Endodermal cell (in vitro differentiated cells): ENCODE data around the gene IARS2. TPM values are rescaled to one million over a fixed set of nuclear protein-coding genes. Genes with fewer than 3 reads are reported as not detected.

Experiments
- DNase-seq: peaks from one replicate; pipeline ENCODE4 v3.0.0-alpha.2; 2017
- H3K27ac ChIP-seq: 2 replicates; pipeline ENCODE4 v1.5.1; 2013; ENCODE audit warnings: mild to moderate bottlenecking, low read depth, low read length, moderate library complexity
- H3K27me3 ChIP-seq: 2 replicates; pipeline ENCODE4 v1.6.1; 2013; ENCODE audit warnings: mild to moderate bottlenecking, low read length, moderate library complexity; ENCODE audit not compliant: insufficient read depth, control insufficient read depth, poor library complexity, severe bottlenecking
- H3K36me3 ChIP-seq: 2 replicates; pipeline ENCODE4 v1.7.0; 2013; ENCODE audit warnings: mild to moderate bottlenecking, low read length, moderate library complexity; ENCODE audit not compliant: control insufficient read depth, insufficient read depth
- H3K4me1 ChIP-seq: one replicate; pipeline ENCODE4 v1.7.0; 2013; ENCODE audit warnings: low read length; ENCODE audit not compliant: control insufficient read depth, insufficient read depth
- H3K4me3 ChIP-seq: 2 replicates; pipeline ENCODE4 v1.5.1; 2013; ENCODE audit warnings: mild to moderate bottlenecking, low read length, moderate library complexity
- H3K9ac ChIP-seq: 2 replicates; pipeline ENCODE4 v1.6.1; 2013; ENCODE audit warnings: mild to moderate bottlenecking, low read length, moderate library complexity; ENCODE audit not compliant: poor library complexity, severe bottlenecking; ENCODE audit errors: extremely low read depth
- H3K9me3 ChIP-seq: 2 replicates; pipeline ENCODE4 v1.6.1; 2013; ENCODE audit warnings: mild to moderate bottlenecking, low read length, moderate library complexity; ENCODE audit not compliant: control insufficient read depth
- H3K27ac Mint-ChIP-seq: 2 replicates; pipeline ENCODE4 v1.8.0; 2020; ENCODE audit warnings: mixed read lengths
- H3K27me3 Mint-ChIP-seq: 2 replicates; pipeline ENCODE4 v1.8.0; 2021; ENCODE audit warnings: mild to moderate bottlenecking, mixed read lengths; ENCODE audit not compliant: insufficient read depth
- H3K36me3 Mint-ChIP-seq: 2 replicates; pipeline ENCODE4 v1.8.0; 2020; ENCODE audit warnings: low read depth, mixed read lengths
- H3K4me1 Mint-ChIP-seq: 2 replicates; pipeline ENCODE4 v1.8.0; 2020; ENCODE audit warnings: mixed read lengths
- H3K4me3 Mint-ChIP-seq: 2 replicates; pipeline ENCODE4 v1.8.0; 2020; ENCODE audit warnings: mild to moderate bottlenecking, moderate library complexity, mixed read lengths
- H3K9me3 Mint-ChIP-seq: 2 replicates; pipeline ENCODE4 v1.8.0; 2020; ENCODE audit warnings: mild to moderate bottlenecking, mixed read lengths
- WGBS, 2 experiments: methylation state at CpG; one replicate each; pipeline versions ENCODE4 v1.1.5 to v1.1.7; 2013; ENCODE audit warnings: missing lambda C conversion rate in 2 of 2, mixed read lengths in 1 of 2; ENCODE audit not compliant: insufficient coverage in 1 of 2, insufficient read length in 1 of 2; 5-methylcytosine and 5-hydroxymethylcytosine counted together
- total RNA-seq, 2 donors: library from RNA; stranded (reverse); fragmentation: NEBNext Ultra II Directional in 1 of 2; extraction: Animal tissue kit (Norgen Biotek cat#: 25700) in 1 of 2; gene quantifications; 2 replicates in 1 of 2; 3 replicates in 1 of 2; pipeline ENCODE4 v1.2.1, GENCODE V29; 2021
- TF ChIP-seq, protein P1 (sequence below): fragments of 200-600 bp; sonication (generic); conservative IDR thresholded peaks from 2 replicates; pipeline ENCODE4 v1.5.0; 2021; ENCODE audit warnings: antibody characterized with exemption, mild to moderate bottlenecking

The IARS2 gene
- total RNA-seq, 2 donors from 2014 or later: 78.2 to 89.4 TPM

GRCh38 chr1:220076861-220077762, 16.8 kb upstream of the IARS2 start:
- Mint-ChIP-seq H3K4me1 (no peaks in the 10 kb centered on the region), H3K27me3 (no peaks in the 10 kb centered on the region), H3K36me3 (peaks cover 33% of the 10 kb centered on the region), H3K27ac (no peak overlapping the region), H3K4me3 (no peak overlapping the region), H3K9me3 (no peaks in the 10 kb centered on the region)
- WGBS, 2 experiments: 94 to 100% methylated on average over 1 to 4 of the region's 4 CpGs
- no peak for DNase-seq
- Histone ChIP-seq H3K27me3 (no peaks in the 10 kb centered on the region), H3K4me1 (no peaks in the 10 kb centered on the region), H3K9me3 (no peaks in the 10 kb centered on the region), H3K27ac (no peak overlapping the region), H3K36me3 (peaks cover 14% of the 10 kb centered on the region), H3K9ac (no peak overlapping the region), H3K4me3 (no peak overlapping the region)
- TF ChIP-seq, protein P1, sequence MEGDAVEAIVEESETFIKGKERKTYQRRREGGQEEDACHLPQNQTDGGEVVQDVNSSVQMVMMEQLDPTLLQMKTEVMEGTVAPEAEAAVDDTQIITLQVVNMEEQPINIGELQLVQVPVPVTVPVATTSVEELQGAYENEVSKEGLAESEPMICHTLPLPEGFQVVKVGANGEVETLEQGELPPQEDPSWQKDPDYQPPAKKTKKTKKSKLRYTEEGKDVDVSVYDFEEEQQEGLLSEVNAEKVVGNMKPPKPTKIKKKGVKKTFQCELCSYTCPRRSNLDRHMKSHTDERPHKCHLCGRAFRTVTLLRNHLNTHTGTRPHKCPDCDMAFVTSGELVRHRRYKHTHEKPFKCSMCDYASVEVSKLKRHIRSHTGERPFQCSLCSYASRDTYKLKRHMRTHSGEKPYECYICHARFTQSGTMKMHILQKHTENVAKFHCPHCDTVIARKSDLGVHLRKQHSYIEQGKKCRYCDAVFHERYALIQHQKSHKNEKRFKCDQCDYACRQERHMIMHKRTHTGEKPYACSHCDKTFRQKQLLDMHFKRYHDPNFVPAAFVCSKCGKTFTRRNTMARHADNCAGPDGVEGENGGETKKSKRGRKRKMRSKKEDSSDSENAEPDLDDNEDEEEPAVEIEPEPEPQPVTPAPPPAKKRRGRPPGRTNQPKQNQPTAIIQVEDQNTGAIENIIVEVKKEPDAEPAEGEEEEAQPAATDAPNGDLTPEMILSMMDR: no peak

DNA sequence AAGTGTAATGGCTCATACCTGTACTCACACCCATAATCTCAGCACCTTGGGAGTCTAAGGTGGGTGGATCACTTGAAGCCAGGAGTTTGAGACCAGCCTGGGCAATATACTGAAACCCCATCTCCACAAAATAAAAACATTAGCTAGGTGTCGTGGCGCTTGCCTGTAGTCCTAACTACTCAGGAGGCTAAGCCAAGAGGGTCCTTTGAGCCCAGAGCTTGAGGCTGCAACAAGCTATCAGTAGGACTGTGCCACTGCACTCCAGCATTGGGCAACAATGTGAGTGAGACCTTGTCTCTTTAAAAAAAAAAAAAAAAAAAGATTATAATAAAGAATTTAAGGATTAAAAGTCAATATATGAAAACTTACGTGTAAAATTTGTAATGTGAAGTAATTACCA, 16.0 kb upstream of the IARS2 start:
- Mint-ChIP-seq H3K27me3 (no peaks in the 10 kb centered on the region), H3K4me1 (no peaks in the 10 kb centered on the region), H3K9me3 (no peaks in the 10 kb centered on the region), H3K36me3 (peaks cover 30% of the 10 kb centered on the region), H3K27ac (no peak overlapping the region), H3K4me3 (no peak overlapping the region)
- DNase-seq: no peak
- Histone ChIP-seq H3K4me3 (no peak overlapping the region), H3K36me3 (peaks cover 7% of the 10 kb centered on the region), H3K9me3 (no peaks in the 10 kb centered on the region), H3K27me3 (no peaks in the 10 kb centered on the region), H3K4me1 (no peaks in the 10 kb centered on the region), H3K27ac (no peak overlapping the region), H3K9ac (no peak overlapping the region)
- WGBS, 2 experiments: 93 to 94% methylated on average over 2 of the region's 3 CpGs
- TF ChIP-seq, protein P1: no peak

DNA sequence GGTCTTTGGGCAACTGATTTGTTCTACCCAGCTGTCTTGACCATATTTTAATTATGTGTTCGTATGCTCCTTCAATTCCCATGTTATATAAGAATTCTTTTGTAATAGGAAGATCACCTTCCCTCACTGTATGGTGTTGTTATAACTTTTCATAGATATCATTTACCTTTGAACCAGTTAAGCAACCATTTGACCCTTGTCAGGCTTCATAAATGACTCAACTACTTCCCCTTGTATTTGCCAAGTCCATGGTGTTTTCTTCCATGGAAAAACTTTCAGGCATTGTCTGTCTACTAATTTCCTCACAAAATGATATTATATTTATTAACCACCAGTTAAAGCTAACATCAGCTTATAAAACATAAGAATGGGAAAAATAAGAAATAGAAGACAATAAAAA, 9.5 kb upstream of the IARS2 start:
- no peaks in the 10 kb centered on the region for H3K9me3 Mint-ChIP-seq
- peaks cover 14% of the 10 kb centered on the region for H3K36me3 Mint-ChIP-seq
- H3K4me3 Mint-ChIP-seq: no peak overlapping the region
- no peak for DNase-seq
- no peaks in the 10 kb centered on the region for H3K4me1 ChIP-seq
- no peaks in the 10 kb centered on the region for H3K27me3 Mint-ChIP-seq
- no peak overlapping the region for H3K4me3 ChIP-seq
- H3K9me3 ChIP-seq: no peaks in the 10 kb centered on the region
- H3K9ac ChIP-seq: no peak overlapping the region
- H3K27ac Mint-ChIP-seq: no peak overlapping the region
- 100% methylated on average over 1 of the region's 1 CpG; no CpG with 5 or more reads in 1 of the 2 experiments for WGBS, 2 experiments
- TF ChIP-seq, protein P1: no peak
- H3K27ac ChIP-seq: no peak overlapping the region
- H3K36me3 ChIP-seq: no peaks in the 10 kb centered on the region
- no peaks in the 10 kb centered on the region for H3K27me3 ChIP-seq
- no peaks in the 10 kb centered on the region for H3K4me1 Mint-ChIP-seq
